SU-DHL-6 (cell line): Measurements from ENCODE around the gene UBE2Q2.

ENCODE experiments used
- H2AFZ ChIP-seq: fragments of 200-600 bp; sonication (generic); 2 replicates; pipeline ENCODE4 v1.6.1; 2014; ENCODE audit warnings: low read depth, mild to moderate bottlenecking, moderate library complexity, mixed read lengths, antibody characterized with exemption, low read length; ENCODE audit not compliant: severe bottlenecking
- H3F3A ChIP-seq: fragments of 200-600 bp; shearing (Covaris generic); 2 replicates; pipeline ENCODE4 v1.6.0; 2016; ENCODE audit warnings: antibody characterized with exemption, mild to moderate bottlenecking; ENCODE audit not compliant: insufficient read depth
- H3K27ac ChIP-seq: fragments of 200-600 bp; sonication (generic); 2 replicates; pipeline ENCODE4 v1.5.1; 2016; ENCODE audit warnings: low read depth, mild to moderate bottlenecking, low read length, moderate library complexity, mixed read lengths
- H3K27me3 ChIP-seq: fragments of 200-600 bp; sonication (generic), shearing (Covaris generic); 2 replicates; pipeline ENCODE4 v1.6.0; 2014; ENCODE audit warnings: mild to moderate bottlenecking, low read length
- H3K36me3 ChIP-seq: fragments of 200-600 bp; sonication (generic); 2 replicates; pipeline ENCODE4 v1.6.1; 2014; ENCODE audit warnings: mild to moderate bottlenecking, low read length, mixed read lengths
- H3K4me2 ChIP-seq: fragments of 300-600, 200-600 bp; shearing (Covaris generic), sonication (generic); 2 replicates; pipeline ENCODE4 v1.6.0; 2014; ENCODE audit warnings: low read length, low read depth, mild to moderate bottlenecking; ENCODE audit not compliant: poor library complexity, severe bottlenecking
- H3K4me3 ChIP-seq: fragments of 200-600 bp; sonication (generic); 2 replicates; pipeline ENCODE4 v1.5.1; 2014; ENCODE audit warnings: antibody characterized with exemption, low read length, mild to moderate bottlenecking, mixed read lengths; ENCODE audit not compliant: insufficient read depth, poor library complexity, severe bottlenecking
- H3K79me2 ChIP-seq: fragments of 200-600 bp; sonication (generic); 2 replicates; pipeline ENCODE4 v1.6.1; 2014; ENCODE audit warnings: mild to moderate bottlenecking, low read length, moderate library complexity; ENCODE audit not compliant: insufficient read depth
- H3K9ac ChIP-seq: fragments of 200-600 bp; sonication (generic); 2 replicates; pipeline ENCODE4 v1.7.0; 2014; ENCODE audit warnings: mild to moderate bottlenecking, low read length
- H3K9me2 ChIP-seq: fragments of 200-600 bp; sonication (generic); replicated peaks from 2 replicates; pipeline ENCODE4 v1.6.1; 2014; ENCODE audit warnings: low read length; ENCODE audit not compliant: insufficient read depth
- H3K9me3 ChIP-seq: fragments of 200-600 bp; sonication (generic); 2 replicates; pipeline ENCODE4 v1.6.1; 2014; ENCODE audit warnings: low read length, mixed read lengths; ENCODE audit not compliant: insufficient read depth
- H4K20me1 ChIP-seq: fragments of 200-600 bp; sonication (generic); 2 replicates; pipeline ENCODE4 v1.6.1; 2014; ENCODE audit warnings: low read depth, mild to moderate bottlenecking, antibody characterized with exemption, low read length, moderate library complexity, mixed read lengths
- CTCF ChIP-seq: fragments of 200-600 bp; sonication (generic); IDR thresholded peaks from one replicate; pipeline ENCODE4 v1.5.1; 2017; ENCODE audit warnings: antibody characterized with exemption, mild to moderate bottlenecking, low read length, moderate library complexity; ENCODE audit not compliant: insufficient read depth, poor library complexity, severe bottlenecking
- EZH2phosphoT487 ChIP-seq: fragments of 200-600 bp; sonication (generic), shearing (Covaris generic); conservative IDR thresholded peaks from 2 replicates; pipeline ENCODE4 v1.6.1; 2018; ENCODE audit warnings: mild to moderate bottlenecking, antibody characterized with exemption, low read length, moderate library complexity, mixed read lengths

UBE2Q2 gene

GRCh38 chr15:75884041-75884440 lies 40.8 kb downstream of the UBE2Q2 start:
- Histone ChIP-seq H3K9ac (no peak overlapping the region), H4K20me1 (no peaks in the 10 kb centered on the region), H3K27ac (no peak overlapping the region), H3K36me3 (no peaks in the 10 kb centered on the region; the same call in 1 of the 2 replicates), H2AFZ (no peak overlapping the region), H3K4me2 (no peak overlapping the region), H3K27me3 (no peaks in the 10 kb centered on the region), H3K79me2 (no peaks in the 10 kb centered on the region), H3F3A (no peaks in the 10 kb centered on the region; the same call in 1 of the 2 replicates), H3K4me3 (no peak overlapping the region), H3K9me2 (no peaks in the 10 kb centered on the region), H3K9me3 (no peaks in the 10 kb centered on the region)
- no peak for TF ChIP-seq CTCF
- TF ChIP-seq EZH2phosphoT487, result no peak

GRCh38 chr15:75887178-75887577 lies 43.9 kb downstream of the UBE2Q2 start:
- no peaks in the 10 kb centered on the region for H3K27me3 ChIP-seq
- no peaks in the 10 kb centered on the region for H3K9me2 ChIP-seq
- TF ChIP-seq CTCF, result no peak
- TF ChIP-seq EZH2phosphoT487, result no peak
- H4K20me1 ChIP-seq, result no peaks in the 10 kb centered on the region
- H3K79me2 ChIP-seq, result no peaks in the 10 kb centered on the region
- no peaks in the 10 kb centered on the region; the same call in 1 of the 2 replicates for H3K36me3 ChIP-seq
- no peak overlapping the region for H3K9ac ChIP-seq
- no peak overlapping the region for H2AFZ ChIP-seq
- no peaks in the 10 kb centered on the region; the same call in 1 of the 2 replicates for H3F3A ChIP-seq
- no peak overlapping the region for H3K4me2 ChIP-seq
- H3K4me3 ChIP-seq, result no peak overlapping the region
- no peaks in the 10 kb centered on the region for H3K9me3 ChIP-seq
- H3K27ac ChIP-seq, result no peak overlapping the region

GRCh38 chr15:75891895-75892294 lies 48.6 kb downstream of the UBE2Q2 start:
- no peak overlapping the region for H2AFZ ChIP-seq
- H3K4me3 ChIP-seq, result no peak overlapping the region
- H3K27ac ChIP-seq, result no peak overlapping the region
- no peak overlapping the region for H3K9ac ChIP-seq
- H3K9me2 ChIP-seq, result no peaks in the 10 kb centered on the region
- no peak for TF ChIP-seq EZH2phosphoT487
- no peak for TF ChIP-seq CTCF
- H3K27me3 ChIP-seq, result no peaks in the 10 kb centered on the region
- no peaks in the 10 kb centered on the region for H3K9me3 ChIP-seq
- no peaks in the 10 kb centered on the region for H4K20me1 ChIP-seq
- peaks cover 4% of the 10 kb centered on the region; the same call in 1 of the 2 replicates for H3F3A ChIP-seq
- H3K79me2 ChIP-seq, result no peaks in the 10 kb centered on the region
- peaks cover 3% of the 10 kb centered on the region for H3K36me3 ChIP-seq
- H3K4me2 ChIP-seq, result no peak overlapping the region
